DOHH2 (cell line): ENCODE results near the gene CCDC182.

ENCODE experiments used
- H3F3A ChIP-seq: fragments of 200-600 bp; sonication (generic), shearing (Covaris generic); 2 replicates; pipeline ENCODE4 v1.6.0; 2016; ENCODE audit warnings: antibody characterized with exemption, mild to moderate bottlenecking; ENCODE audit not compliant: control insufficient read depth, insufficient read depth
- H3K27ac ChIP-seq: fragments of 200-600 bp; sonication (generic); 2 replicates; pipeline ENCODE4 v1.5.1; 2014; ENCODE audit warnings: low read depth, mild to moderate bottlenecking, low read length, moderate library complexity
- H3K27me3 ChIP-seq: fragments of 200-600 bp; sonication (generic); 2 replicates; pipeline ENCODE4 v1.6.1; 2014; ENCODE audit warnings: mild to moderate bottlenecking, low read length, mixed read lengths; ENCODE audit not compliant: control insufficient read depth
- H3K36me3 ChIP-seq: fragments of 200-600 bp; sonication (generic); 2 replicates; pipeline ENCODE4 v1.6.1; 2014; ENCODE audit warnings: mild to moderate bottlenecking, low read length, moderate library complexity, mixed read lengths; ENCODE audit not compliant: control insufficient read depth
- H3K4me1 ChIP-seq: fragments of 200-600 bp; sonication (generic); 2 replicates; pipeline ENCODE4 v1.6.1; 2014; ENCODE audit warnings: mild to moderate bottlenecking, low read length, mixed read lengths; ENCODE audit not compliant: control insufficient read depth
- H3K4me2 ChIP-seq: fragments of 200-600 bp; sonication (generic); 2 replicates; pipeline ENCODE4 v1.6.0; 2014; ENCODE audit warnings: mild to moderate bottlenecking, low read length, moderate library complexity
- H3K4me3 ChIP-seq: fragments of 200-600 bp; sonication (generic); 2 replicates; pipeline ENCODE4 v1.5.1; 2014; ENCODE audit warnings: mild to moderate bottlenecking, low read length, mixed read lengths
- H3K79me2 ChIP-seq: fragments of 200-600 bp; sonication (generic); 2 replicates; pipeline ENCODE4 v1.6.1; 2014; ENCODE audit warnings: mild to moderate bottlenecking, low read length, mixed read lengths; ENCODE audit not compliant: control insufficient read depth
- H3K9me2 ChIP-seq: fragments of 200-600 bp; sonication (generic); replicated peaks from 2 replicates; pipeline ENCODE4 v1.6.1; 2014; ENCODE audit warnings: mild to moderate bottlenecking, low read length, mixed read lengths; ENCODE audit not compliant: control insufficient read depth
- H3K9me3 ChIP-seq: fragments of 200-600 bp; sonication (generic); 2 replicates; pipeline ENCODE4 v1.6.1; 2014; ENCODE audit warnings: antibody characterized with exemption, low read length, mixed read lengths; ENCODE audit not compliant: control insufficient read depth, insufficient read depth
- H4K20me1 ChIP-seq: fragments of 200-600 bp; sonication (generic); 2 replicates; pipeline ENCODE4 v1.6.0; 2014; ENCODE audit warnings: low read depth, mild to moderate bottlenecking, antibody characterized with exemption, low read length, moderate library complexity; ENCODE audit not compliant: control insufficient read depth, insufficient read depth
- EZH2phosphoT487 ChIP-seq: fragments of 200-600 bp; sonication (generic); IDR thresholded peaks from 2 replicates; pipeline ENCODE4 v1.6.1; 2017; ENCODE audit warnings: borderline replicate concordance, mild to moderate bottlenecking, antibody characterized with exemption, low read length, moderate library complexity, mixed read lengths
- TF ChIP-seq, protein P1 (sequence below): fragments of 200-600 bp; sonication (generic); IDR thresholded peaks from one replicate; pipeline ENCODE4 v1.5.1; 2014; ENCODE audit warnings: antibody characterized with exemption, mild to moderate bottlenecking, low read depth, low read length; ENCODE audit not compliant: poor library complexity, severe bottlenecking

CCDC182 gene

DNA sequence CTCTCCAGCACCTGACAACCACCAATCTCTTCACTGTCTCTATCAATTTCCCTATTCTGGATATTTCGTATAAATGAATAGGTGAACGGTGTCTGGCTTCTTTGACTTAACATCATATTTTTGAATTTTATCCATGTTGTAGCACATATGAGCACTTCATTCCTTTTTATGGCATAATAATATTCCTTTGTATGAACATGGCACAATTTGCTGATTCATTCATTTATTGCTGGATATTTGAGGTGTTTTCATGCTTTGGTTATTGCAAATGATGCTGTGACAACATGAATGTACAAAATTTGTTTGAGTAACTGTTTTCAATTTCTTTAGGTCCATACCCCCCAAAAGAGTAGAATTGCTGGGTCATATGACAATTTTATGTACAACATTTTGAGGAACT is 12.0 kb downstream of the CCDC182 start:
- no peak for TF ChIP-seq EZH2phosphoT487
- TF ChIP-seq, protein P1, sequence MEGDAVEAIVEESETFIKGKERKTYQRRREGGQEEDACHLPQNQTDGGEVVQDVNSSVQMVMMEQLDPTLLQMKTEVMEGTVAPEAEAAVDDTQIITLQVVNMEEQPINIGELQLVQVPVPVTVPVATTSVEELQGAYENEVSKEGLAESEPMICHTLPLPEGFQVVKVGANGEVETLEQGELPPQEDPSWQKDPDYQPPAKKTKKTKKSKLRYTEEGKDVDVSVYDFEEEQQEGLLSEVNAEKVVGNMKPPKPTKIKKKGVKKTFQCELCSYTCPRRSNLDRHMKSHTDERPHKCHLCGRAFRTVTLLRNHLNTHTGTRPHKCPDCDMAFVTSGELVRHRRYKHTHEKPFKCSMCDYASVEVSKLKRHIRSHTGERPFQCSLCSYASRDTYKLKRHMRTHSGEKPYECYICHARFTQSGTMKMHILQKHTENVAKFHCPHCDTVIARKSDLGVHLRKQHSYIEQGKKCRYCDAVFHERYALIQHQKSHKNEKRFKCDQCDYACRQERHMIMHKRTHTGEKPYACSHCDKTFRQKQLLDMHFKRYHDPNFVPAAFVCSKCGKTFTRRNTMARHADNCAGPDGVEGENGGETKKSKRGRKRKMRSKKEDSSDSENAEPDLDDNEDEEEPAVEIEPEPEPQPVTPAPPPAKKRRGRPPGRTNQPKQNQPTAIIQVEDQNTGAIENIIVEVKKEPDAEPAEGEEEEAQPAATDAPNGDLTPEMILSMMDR, result no peak
- no peak overlapping the region for H3K4me2 ChIP-seq
- no peak overlapping the region for H3K27ac ChIP-seq
- no peaks in the 10 kb centered on the region for H3K36me3 ChIP-seq
- peaks cover 9% of the 10 kb centered on the region for H3K4me1 ChIP-seq
- no peaks in the 10 kb centered on the region for H3F3A ChIP-seq
- H3K79me2 ChIP-seq, result no peaks in the 10 kb centered on the region
- no peaks in the 10 kb centered on the region for H3K9me2 ChIP-seq
- no peaks in the 10 kb centered on the region for H3K9me3 ChIP-seq
- no peaks in the 10 kb centered on the region for H4K20me1 ChIP-seq
- H3K27me3 ChIP-seq, result peaks cover 19% of the 10 kb centered on the region; the same call in 1 of the 2 replicates
- H3K4me3 ChIP-seq, result no peak overlapping the region

DNA sequence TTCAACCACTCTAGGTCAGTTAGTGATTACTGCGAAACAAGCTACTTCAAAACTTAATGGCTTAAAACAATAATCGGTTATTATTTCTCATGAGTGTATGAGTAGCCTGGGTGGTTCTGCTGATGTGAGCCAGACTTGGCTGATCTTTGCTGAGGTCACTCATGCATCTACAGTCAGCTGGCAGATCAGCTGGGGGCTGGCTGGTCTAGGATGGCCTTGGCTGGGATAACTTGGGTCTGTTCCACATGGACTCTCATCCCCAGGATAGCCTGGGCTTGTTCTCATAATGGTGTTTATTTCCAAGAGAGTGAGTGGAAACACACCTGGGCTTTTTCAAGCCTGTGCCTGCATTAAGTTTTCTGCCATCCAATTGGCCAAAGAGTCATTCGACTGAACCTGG is 13.0 kb downstream of the CCDC182 start:
- H3K36me3 ChIP-seq, result no peaks in the 10 kb centered on the region
- no peak overlapping the region for H3K4me2 ChIP-seq
- H3K9me2 ChIP-seq, result no peaks in the 10 kb centered on the region
- no peak overlapping the region for H3K27ac ChIP-seq
- TF ChIP-seq, protein P1, result no peak
- no peak for TF ChIP-seq EZH2phosphoT487
- H3K79me2 ChIP-seq, result no peaks in the 10 kb centered on the region
- no peaks in the 10 kb centered on the region for H4K20me1 ChIP-seq
- no peaks in the 10 kb centered on the region for H3K9me3 ChIP-seq
- no peak overlapping the region for H3K4me3 ChIP-seq
- peaks cover 21% of the 10 kb centered on the region; the same call in 1 of the 2 replicates for H3K27me3 ChIP-seq
- peaks cover 9% of the 10 kb centered on the region for H3K4me1 ChIP-seq
- H3F3A ChIP-seq, result no peaks in the 10 kb centered on the region

DNA sequence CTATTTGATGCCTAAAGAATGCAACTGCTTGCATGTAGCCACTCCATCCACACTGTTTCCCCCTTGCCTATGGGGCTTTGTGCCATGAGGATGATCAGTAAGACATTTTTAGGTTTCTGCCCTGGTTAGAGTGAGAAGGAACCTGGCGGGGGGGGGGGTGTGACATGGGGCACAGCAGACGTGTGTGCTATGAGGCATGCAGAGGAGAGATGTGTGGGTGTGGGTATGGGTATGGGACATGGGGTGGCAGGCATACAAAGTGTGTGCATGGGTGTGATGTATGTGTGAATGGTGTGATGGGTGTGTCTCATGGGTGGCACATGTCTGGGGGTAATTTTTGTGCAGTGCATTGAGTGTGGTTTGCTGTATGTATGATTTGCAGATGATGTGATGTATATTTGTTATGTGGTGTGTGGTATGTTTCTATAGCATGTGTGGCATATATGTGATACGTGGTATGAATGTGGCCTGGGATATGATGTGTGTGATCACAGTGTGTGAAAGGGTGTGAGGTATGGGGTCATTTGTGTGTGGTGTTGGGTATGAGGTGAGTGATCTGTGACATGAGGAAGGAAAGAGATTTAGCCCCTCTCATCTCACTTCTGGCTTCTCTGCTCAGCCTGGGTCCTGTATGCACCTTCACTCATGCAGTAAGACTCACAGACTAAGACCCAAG is 14.9 kb downstream of the CCDC182 start:
- Histone ChIP-seq H3K36me3 (no peaks in the 10 kb centered on the region), H3F3A (no peaks in the 10 kb centered on the region), H3K27me3 (peaks cover 26% of the 10 kb centered on the region; the same call in 1 of the 2 replicates), H4K20me1 (no peaks in the 10 kb centered on the region), H3K4me2 (no peak overlapping the region), H3K27ac (no peak overlapping the region), H3K9me3 (no peaks in the 10 kb centered on the region), H3K4me1 (peaks cover 3% of the 10 kb centered on the region), H3K4me3 (no peak overlapping the region), H3K79me2 (no peaks in the 10 kb centered on the region), H3K9me2 (no peaks in the 10 kb centered on the region)
- TF ChIP-seq, protein P1, result no peak
- TF ChIP-seq EZH2phosphoT487, result no peak
